DMS153 treated with DMSO at 0.1 percent for 48 hours (cell line): ENCODE data around the gene TAS2R16.

Source experiments
- DNase-seq: peaks from one replicate; lab custom pipeline; 2025; ENCODE audit not compliant: unreplicated experiment; lab: John Stamatoyannopoulos, UW

TAS2R16 gene, protein sequence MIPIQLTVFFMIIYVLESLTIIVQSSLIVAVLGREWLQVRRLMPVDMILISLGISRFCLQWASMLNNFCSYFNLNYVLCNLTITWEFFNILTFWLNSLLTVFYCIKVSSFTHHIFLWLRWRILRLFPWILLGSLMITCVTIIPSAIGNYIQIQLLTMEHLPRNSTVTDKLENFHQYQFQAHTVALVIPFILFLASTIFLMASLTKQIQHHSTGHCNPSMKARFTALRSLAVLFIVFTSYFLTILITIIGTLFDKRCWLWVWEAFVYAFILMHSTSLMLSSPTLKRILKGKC

DNA sequence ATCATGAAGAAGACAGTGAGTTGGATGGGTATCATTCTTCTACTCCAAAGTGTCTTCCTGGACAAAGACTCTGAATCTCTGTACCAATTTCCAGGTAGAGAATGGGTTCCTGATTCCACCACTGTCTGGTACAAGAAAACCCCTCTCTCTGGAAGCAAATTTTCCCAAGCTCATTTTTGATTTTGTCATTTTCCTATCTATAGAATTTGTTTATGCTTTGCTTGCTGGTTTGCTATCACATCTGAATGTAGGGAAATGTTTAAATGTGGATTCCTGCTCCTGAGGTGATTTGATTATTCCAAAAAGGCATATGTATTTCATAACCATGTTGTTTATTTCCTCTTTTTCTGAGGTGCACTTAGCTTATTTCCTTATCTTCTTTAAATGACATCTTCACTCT is at the start of gene TAS2R16:
TAS2R16 (minus strand) TSS at position 101 of the 400 bp plus-strand sequence; CDS start at position 35, 66 bp downstream.
- DNase-seq = no peak

DNA sequence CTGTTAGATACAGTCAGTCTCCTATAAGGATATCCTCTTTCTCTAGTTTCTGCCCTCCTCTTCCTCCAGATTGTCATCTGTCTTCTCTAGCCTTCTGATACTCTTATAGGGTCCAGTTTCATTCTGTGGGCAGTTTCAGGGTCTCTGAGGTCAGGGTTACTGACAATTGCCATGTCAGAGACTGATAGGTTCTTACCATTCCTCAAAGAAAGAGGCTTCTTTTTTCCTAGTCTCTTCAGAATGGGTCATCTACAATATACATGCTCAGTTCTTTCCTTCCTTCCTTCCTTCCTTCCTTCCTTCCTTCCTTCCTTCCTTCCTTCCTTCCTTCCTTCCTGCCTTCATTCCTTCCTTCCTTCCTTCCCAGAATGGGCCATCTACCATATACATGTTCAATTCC is 48.1 kb upstream of the TAS2R16 start:
- DNase-seq = no peak

DNA sequence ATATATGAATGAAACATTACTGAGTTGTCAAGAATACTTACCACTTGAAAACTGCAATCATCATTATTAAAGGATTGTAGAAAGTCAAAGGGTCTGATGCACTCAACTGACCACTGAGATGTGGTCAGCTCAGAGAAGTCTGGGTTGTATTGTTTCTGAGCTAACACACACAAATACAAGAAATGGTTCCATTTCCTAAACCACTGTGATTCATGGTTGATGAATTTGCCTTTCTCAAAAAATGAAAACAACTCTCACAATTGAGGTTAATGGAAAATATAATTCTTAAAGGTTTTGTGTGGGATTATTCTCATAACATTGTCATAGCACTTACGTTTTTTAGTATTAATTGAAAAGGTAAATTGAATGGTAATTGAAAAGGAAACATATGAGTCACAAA is 45.6 kb upstream of the TAS2R16 start:
- no peak for DNase-seq

DNA sequence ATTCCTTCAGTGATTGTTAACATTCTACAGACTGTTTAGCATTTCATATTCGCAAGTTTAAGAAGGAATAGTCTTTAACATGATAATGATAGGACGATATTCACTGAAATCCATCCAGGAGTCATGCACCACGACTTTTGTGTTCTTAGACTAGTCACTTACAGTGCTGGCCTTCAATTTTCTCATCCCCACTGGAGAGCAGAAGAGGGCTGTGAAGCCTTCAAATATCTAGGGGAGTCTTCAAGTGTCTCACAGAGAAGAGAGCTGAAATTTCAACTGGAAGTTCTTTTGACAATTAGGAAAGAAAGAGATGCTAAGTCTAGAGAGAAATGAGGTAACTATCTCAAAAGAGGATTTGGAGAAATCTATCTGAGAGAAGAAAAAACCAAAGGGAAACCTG is 43.8 kb upstream of the TAS2R16 start:
- DNase-seq = no peak

GRCh38 chr7:123034106-123034505 is 38.6 kb upstream of the TAS2R16 start:
- DNase-seq = no peak

- no peak for DNase-seq
These were observed 35.1 kb upstream of the TAS2R16 start for GRCh38 chr7:123030631-123031030.

DNA sequence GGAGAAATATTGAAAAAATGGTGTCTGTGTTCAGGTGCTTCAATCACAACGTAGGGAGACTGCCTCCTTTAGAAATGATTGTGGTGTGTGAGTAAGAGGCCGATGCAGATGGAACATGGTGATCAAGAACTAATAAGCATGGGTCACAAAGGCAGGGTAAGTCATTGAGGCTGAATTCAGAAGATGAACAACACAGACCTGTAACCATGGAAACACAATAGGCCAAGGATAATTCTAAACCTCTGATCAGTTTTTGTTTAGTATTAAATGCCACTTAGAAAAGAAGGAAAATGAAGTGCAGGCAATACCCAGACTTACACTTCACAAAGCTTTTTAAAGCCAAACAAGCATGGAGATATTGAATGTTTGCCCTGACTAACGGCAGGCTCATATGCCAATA is 32.8 kb upstream of the TAS2R16 start:
- DNase-seq = no peak

DNA sequence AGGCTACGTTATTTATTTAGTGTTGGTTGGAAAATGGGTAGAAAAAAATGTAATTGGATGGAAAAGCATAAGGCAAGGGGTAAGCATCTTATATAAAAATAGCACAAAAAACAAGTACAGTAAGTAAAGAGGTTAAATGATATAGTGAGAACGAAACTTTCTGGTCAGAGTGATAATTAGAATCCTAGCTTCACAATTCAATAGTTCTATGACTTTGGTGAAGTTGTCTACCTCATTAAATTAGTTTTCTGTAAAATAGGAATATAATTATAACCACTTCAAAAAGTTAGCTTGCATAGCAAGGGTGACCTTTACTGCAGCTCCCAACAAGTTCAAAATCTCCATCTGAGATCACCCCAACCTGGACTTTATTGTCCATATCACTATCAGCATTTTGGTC is 30.8 kb upstream of the TAS2R16 start:
- DNase-seq = no peak

- DNase-seq = no peak
These were observed 29.7 kb upstream of the TAS2R16 start for GRCh38 chr7:123024989-123025758.

DNA sequence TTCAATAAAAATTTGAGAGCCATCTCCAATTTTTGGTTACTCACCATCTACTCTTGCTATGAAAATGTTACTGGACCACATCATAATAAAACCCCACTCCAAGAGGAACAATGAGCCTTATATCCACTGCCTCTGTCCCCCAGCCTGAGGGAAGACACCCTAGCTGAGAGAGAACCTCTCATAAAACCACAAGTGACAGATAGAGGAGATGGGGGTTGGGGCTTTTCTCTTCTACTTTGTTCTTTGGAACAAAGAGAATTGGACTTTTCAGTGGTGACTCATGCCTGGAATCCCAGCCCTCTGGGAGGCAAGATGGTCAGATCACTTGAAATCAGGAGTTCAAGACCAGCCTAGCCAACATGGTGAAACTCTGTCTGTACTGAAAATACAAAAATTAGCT is 27.6 kb upstream of the TAS2R16 start:
- DNase-seq = no peak

GRCh38 chr7:123022576-123022975 is 27.1 kb upstream of the TAS2R16 start:
- DNase-seq = no peak

- no peak for DNase-seq
These were observed 16.9 kb upstream of the TAS2R16 start for GRCh38 chr7:123012435-123012834.

DNA sequence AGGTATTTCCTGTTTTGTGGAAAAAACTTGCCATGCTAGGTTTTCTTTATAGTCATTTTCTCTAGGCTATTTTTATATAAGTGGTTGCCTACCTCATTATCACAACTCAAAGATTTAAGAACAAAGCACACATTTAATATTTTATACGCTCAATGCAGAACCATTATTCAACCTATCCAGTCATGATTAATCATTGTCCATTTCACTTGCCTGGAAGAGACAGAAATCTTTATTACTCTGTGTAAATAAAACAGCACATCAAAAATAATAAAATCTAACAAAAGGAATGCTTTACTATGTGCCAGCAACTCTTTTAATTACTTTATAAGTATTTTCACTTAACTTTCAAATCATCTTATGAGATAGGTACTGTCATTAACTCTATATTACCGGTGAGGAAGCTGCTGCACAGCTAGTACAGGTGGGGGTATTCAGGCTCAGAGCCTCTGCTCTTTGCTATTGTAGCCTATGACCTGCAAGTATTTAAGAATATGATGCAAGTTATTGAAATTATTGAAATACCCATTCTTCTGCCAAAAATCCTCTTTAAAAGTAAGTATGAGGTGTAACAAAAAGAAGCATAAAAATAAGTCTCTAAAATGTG is 16.4 kb upstream of the TAS2R16 start:
- DNase-seq = no peak

DNA sequence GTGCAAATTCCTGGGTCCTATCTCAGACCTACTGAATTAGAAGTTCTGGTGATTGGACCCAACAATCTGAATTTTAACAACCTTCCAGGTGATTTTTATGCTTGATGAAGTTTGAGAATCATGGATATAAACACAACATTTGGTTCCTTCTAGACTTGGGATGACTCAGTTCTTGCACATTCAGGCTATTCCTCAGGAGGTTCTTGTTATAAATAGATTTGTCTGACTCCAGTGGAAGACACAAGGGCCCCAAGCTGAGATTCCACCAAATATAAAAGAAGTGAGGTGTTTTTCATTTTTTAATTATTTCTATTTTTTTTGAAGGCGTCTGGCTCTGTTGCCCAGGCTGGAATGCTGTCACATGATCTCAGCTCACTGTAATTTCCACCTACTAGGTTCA is 9.4 kb upstream of the TAS2R16 start:
- no peak for DNase-seq

DNA sequence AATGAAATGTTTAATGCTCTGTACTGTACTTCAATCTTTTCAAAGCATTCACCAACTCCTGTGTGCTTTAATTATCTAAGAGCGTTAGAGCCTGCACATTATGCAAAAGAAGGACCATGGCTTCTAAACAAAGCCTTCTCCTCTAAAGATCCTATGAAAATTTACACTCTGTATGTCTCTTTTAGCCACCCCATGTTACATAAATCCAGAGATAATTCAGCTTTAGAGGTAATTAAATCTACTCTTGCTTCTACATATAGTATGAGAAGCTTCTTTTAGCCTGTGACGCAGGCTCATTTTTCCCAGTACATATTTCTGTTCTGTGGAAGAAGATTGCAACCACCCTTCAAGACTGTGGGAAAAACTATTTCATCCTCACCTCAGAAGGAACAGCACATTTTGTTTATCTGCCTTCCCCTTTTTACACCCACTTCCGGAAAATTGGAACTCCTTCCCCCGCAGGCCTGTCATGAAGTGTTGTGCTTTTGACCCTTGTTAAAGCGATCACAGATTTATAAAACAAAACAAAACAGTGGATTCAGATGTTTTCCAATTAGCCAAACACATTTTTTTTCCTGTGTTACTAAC is 8.1 kb upstream of the TAS2R16 start:
- DNase-seq = no peak

DNA sequence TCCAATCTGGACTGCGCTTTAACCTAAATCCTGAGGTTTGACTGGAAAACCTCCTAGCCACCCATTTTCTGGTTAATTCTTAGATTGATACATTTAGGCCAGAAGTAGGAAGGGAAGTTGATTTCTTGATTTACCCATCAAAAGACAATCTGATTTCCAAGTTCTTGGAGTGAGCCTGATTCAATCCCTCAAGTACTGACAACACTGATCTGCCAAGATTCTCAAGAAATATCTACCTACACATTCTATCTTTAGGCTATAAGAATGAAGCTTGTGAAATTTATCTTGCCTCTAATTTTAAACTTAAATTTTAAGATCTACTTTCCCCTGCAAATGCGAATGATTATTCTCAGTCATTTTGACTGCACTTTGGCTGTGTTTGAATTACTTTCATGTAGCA is 5.9 kb downstream of the TAS2R16 start:
- no peak for DNase-seq

DNA sequence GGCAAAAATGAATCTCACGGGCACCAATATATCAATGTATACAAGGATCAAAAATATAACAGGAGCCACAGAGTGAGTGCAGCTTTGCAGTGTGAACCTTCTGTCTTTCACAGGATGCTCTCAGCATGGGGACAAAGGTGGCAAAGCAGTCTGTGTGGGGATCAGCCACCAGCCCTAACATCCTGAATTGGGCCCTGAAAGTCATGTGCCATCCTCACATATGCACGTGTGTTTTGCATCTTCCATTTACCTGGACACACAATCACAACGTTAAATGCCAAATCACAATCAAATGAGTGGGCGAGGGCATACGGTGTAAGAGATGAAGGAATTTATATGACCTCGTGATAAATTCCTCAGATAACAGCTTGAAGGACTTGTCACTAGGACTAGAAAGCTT is 6.5 kb downstream of the TAS2R16 start:
- no peak for DNase-seq

- DNase-seq = no peak
These were observed 7.2 kb downstream of the TAS2R16 start for GRCh38 chr7:122988333-122988732.

DNA sequence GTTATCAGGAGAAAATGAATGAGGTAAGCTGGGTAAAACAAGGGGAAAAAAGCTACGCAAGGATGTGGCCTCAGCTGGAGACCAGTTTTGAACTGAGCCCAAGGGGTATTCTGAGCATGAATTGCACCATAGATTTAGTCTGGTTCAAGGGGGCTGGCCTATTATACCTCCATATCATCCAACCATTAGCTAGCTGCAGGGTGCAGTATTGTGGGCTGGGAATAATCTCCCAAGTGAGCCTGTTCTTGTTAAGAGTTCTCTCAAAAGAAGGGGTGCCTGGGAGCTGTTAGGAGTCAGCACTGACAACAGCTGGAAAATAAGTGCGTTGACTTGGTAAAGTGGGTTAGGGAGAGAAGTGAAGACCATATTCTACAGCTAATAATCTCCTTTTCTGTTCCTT is 8.0 kb downstream of the TAS2R16 start:
- DNase-seq = no peak

GRCh38 chr7:122984021-122984420 is 11.5 kb downstream of the TAS2R16 start:
- no peak for DNase-seq

GRCh38 chr7:122983261-122983660 is 12.2 kb downstream of the TAS2R16 start:
- DNase-seq = no peak

DNA sequence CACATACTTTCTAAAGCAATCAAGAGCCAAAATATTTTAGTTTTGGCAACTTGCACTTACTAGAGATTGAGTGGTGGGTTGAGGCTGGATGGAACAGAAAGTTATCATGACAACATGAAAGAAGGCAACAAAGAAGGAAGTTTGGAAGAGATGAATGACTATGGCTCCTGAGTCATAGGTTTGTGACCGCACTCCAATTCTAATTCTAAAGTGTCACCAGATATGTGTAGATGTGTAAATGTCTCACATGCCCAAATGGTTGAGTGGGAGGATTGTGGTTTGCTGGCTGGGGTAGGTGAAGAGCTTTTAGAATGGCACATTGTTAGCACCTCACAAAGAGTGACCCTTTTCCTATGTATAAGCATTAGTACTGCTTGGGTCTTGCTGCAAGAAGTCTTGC is 20.2 kb downstream of the TAS2R16 start:
- DNase-seq = no peak
